H1 (cell line): ENCODE data around the gene DNASE2B. TPM values are rescaled to one million over a fixed set of nuclear protein-coding genes. Genes with fewer than 3 reads are reported as not detected.

ENCODE experiments used
- CTCF ChIA-PET: fragments of 300-600 bp; sonication (Branson Sonifier 250); formaldehyde crosslinking; loops from one replicate; lab custom pipeline; 2021; ENCODE audit not compliant: partially characterized antibody; lab: Charles Lee
- POLR2A ChIA-PET: fragments of 300-600 bp; sonication (Branson Sonifier 250); formaldehyde crosslinking; loops from one replicate; lab custom pipeline; 2021; ENCODE audit warnings: inconsistent platforms; ENCODE audit not compliant: partially characterized antibody; lab: Charles Lee
- DNase-seq, 2 experiments: peaks; one replicate each; pipeline versions ENCODE4 v3.0.0 to v3.0.0-alpha.2; 2010 to 2022; ENCODE audit warnings: low spot score in 2 of 2, low read depth in 1 of 2, mixed read lengths in 1 of 2
- FAIRE-seq: peaks from 2 replicates; lab custom pipeline; 2011; peaks lifted over from hg19 to GRCh38; lab: Jason Lieb, UNC
- H2AFZ ChIP-seq: 2 replicates; pipeline ENCODE4 v1.8.1; 2012; ENCODE audit warnings: low read length, inconsistent platforms
- H2AK5ac ChIP-seq: 2 replicates; pipeline ENCODE4 v1.6.1; 2013; ENCODE audit warnings: low read depth, low read length
- H2BK120ac ChIP-seq: replicated peaks from 2 replicates; pipeline ENCODE3; 2013; ENCODE audit warnings: low read depth, low read length, inconsistent platforms
- H2BK12ac ChIP-seq: 2 replicates; pipeline ENCODE4 v1.6.1; 2013; ENCODE audit warnings: low read depth, low read length
- H2BK15ac ChIP-seq: 2 replicates; pipeline ENCODE4 v1.6.1; 2013; ENCODE audit warnings: low read length
- H2BK20ac ChIP-seq: 2 replicates; pipeline ENCODE4 v1.6.1; 2013; ENCODE audit warnings: low read length
- H2BK5ac ChIP-seq: 2 replicates; pipeline ENCODE4 v1.6.1; 2013; ENCODE audit warnings: low read depth, low read length
- H3K14ac ChIP-seq: 2 replicates; pipeline ENCODE4 v1.6.1; 2013; ENCODE audit warnings: inconsistent platforms; ENCODE audit not compliant: insufficient read length
- H3K18ac ChIP-seq: 2 replicates; pipeline ENCODE4 v1.6.1; 2013; ENCODE audit warnings: low read length; ENCODE audit errors: extremely low read depth
- H3K23ac ChIP-seq: 2 replicates; pipeline ENCODE4 v1.6.1; 2013; ENCODE audit warnings: inconsistent platforms; ENCODE audit not compliant: insufficient read length
- H3K23me2 ChIP-seq: 2 replicates; pipeline ENCODE4 v1.6.1; 2013; ENCODE audit warnings: low read depth, low read length
- H3K27ac ChIP-seq: 2 replicates; pipeline ENCODE4 v1.6.1; 2011; ENCODE audit warnings: low read depth, low read length, inconsistent platforms
- H3K27me3 ChIP-seq, 4 experiments: replicated peaks in 1 of 4; 1 replicate in 1 of 4; 2 replicates in 3 of 4; pipeline versions ENCODE4 v1.6.1 to v1.8.1; 2011 to 2013; ENCODE audit warnings: low read length in 3 of 4, mild to moderate bottlenecking in 3 of 4, inconsistent platforms in 2 of 4, mixed read lengths in 2 of 4, moderate library complexity in 1 of 4; ENCODE audit not compliant: control insufficient read depth in 3 of 4, insufficient read depth in 3 of 4; ENCODE audit errors: extremely low read depth in 1 of 4
- H3K36me3 ChIP-seq, 4 experiments: 2 replicates each; pipeline versions ENCODE4 v1.6.1 to v1.8.1; 2011 to 2013; ENCODE audit warnings: mild to moderate bottlenecking in 4 of 4, low read length in 3 of 4, moderate library complexity in 2 of 4, control low read depth in 1 of 4, inconsistent platforms in 1 of 4; ENCODE audit not compliant: insufficient read depth in 4 of 4, control insufficient read depth in 2 of 4
- H3K4ac ChIP-seq: replicated peaks from 2 replicates; pipeline ENCODE3; 2013; ENCODE audit warnings: low read length, low read depth, mixed read lengths, inconsistent platforms; ENCODE audit not compliant: insufficient read length
- H3K4me1 ChIP-seq, 4 experiments: replicated peaks in 1 of 4; 1 replicate in 1 of 4; 2 replicates in 3 of 4; pipeline versions ENCODE4 v1.6.1 to v1.8.1; 2011 to 2013; ENCODE audit warnings: low read length in 3 of 4, inconsistent platforms in 2 of 4, mixed read lengths in 1 of 4; ENCODE audit not compliant: insufficient read depth in 4 of 4, control insufficient read depth in 3 of 4
- H3K4me2 ChIP-seq, 2 experiments: 2 replicates each; pipeline versions ENCODE4 v1.6.1 to v1.8.1; 2011 to 2013; ENCODE audit warnings: low read depth in 2 of 2, low read length in 2 of 2, control low read depth in 1 of 2, inconsistent platforms in 1 of 2, mild to moderate bottlenecking in 1 of 2; ENCODE audit not compliant: insufficient read depth in 1 of 2
- H3K4me3 ChIP-seq, 4 experiments: fragments of 200-600, 300-600 bp in 1 of 4; sonication (generic), shearing (Covaris generic), sonication (Bioruptor Twin) in 1 of 4; 2 replicates each; pipeline versions ENCODE4 v1.5.1 to v1.8.1; 2011 to 2016; ENCODE audit warnings: low read length in 4 of 4, low read depth in 3 of 4, control low read depth in 2 of 4, inconsistent platforms in 2 of 4, mild to moderate bottlenecking in 2 of 4, mixed read lengths in 1 of 4, moderate library complexity in 1 of 4; ENCODE audit not compliant: insufficient read depth in 2 of 4; ENCODE audit errors: extremely low read depth in 1 of 4
- H3K56ac ChIP-seq: replicated peaks from 2 replicates; pipeline ENCODE3; 2013; ENCODE audit warnings: low read depth, mild to moderate bottlenecking, mixed read lengths, low read length, inconsistent platforms; ENCODE audit not compliant: insufficient read length
- H3K79me1 ChIP-seq: 2 replicates; pipeline ENCODE4 v1.6.1; 2013; ENCODE audit warnings: low read depth, low read length, control low read depth
- H3K79me2 ChIP-seq, 2 experiments: 2 replicates each; pipeline versions ENCODE4 v1.6.1 to v1.8.1; 2012 to 2013; ENCODE audit warnings: low read length in 2 of 2, mild to moderate bottlenecking in 2 of 2, inconsistent platforms in 1 of 2; ENCODE audit not compliant: insufficient read depth in 2 of 2, control insufficient read depth in 1 of 2
- H3K9ac ChIP-seq, 4 experiments: replicated peaks in 1 of 4; 1 replicate in 1 of 4; 2 replicates in 3 of 4; pipeline versions ENCODE4 v1.6.1 to v1.8.1; 2011 to 2013; ENCODE audit warnings: low read depth in 3 of 4, low read length in 3 of 4, control low read depth in 2 of 4, mild to moderate bottlenecking in 2 of 4, moderate library complexity in 2 of 4, inconsistent platforms in 1 of 4; ENCODE audit errors: extremely low read depth in 1 of 4
- H3K9me3 ChIP-seq, 2 experiments: 2 replicates each; pipeline versions ENCODE4 v1.6.1 to v1.8.1; 2012 to 2013; ENCODE audit warnings: mild to moderate bottlenecking in 2 of 2, moderate library complexity in 2 of 2, control low read depth in 1 of 2, inconsistent platforms in 1 of 2, low read depth in 1 of 2, low read length in 1 of 2, mixed read lengths in 1 of 2; ENCODE audit not compliant: insufficient read depth in 2 of 2
- H4K20me1 ChIP-seq, 2 experiments: replicated peaks in 1 of 2; 2 replicates each; pipeline versions ENCODE3 to v1.8.1; 2011 to 2013; ENCODE audit warnings: inconsistent platforms in 2 of 2, low read length in 2 of 2, mild to moderate bottlenecking in 1 of 2; ENCODE audit not compliant: insufficient read depth in 2 of 2, control insufficient read depth in 1 of 2
- H4K5ac ChIP-seq: 2 replicates; pipeline ENCODE4 v1.6.1; 2013; ENCODE audit warnings: low read length, low read depth, mixed read lengths, inconsistent platforms; ENCODE audit not compliant: insufficient read length
- H4K8ac ChIP-seq: 2 replicates; pipeline ENCODE4 v1.8.0; 2013; ENCODE audit warnings: mild to moderate bottlenecking, moderate library complexity, low read length, inconsistent platforms; ENCODE audit not compliant: insufficient read depth; ENCODE audit errors: extremely low read depth
- H4K91ac ChIP-seq: replicated peaks from 2 replicates; pipeline ENCODE3; 2013; ENCODE audit warnings: low read length, mixed read lengths, inconsistent platforms; ENCODE audit not compliant: insufficient read length
- ATF2 ChIP-seq: IDR thresholded peaks from 2 replicates; pipeline ENCODE4 v1.6.1; 2012; ENCODE audit warnings: low read length, inconsistent platforms
- BACH1 ChIP-seq: IDR thresholded peaks from 2 replicates; pipeline ENCODE4 v1.6.1; 2012; ENCODE audit warnings: low read length, improper control_type of control experiment
- CREB1 ChIP-seq: IDR thresholded peaks from 2 replicates; pipeline ENCODE4 v1.6.1; 2012; ENCODE audit warnings: inconsistent platforms
- MAFK ChIP-seq: IDR thresholded peaks from 2 replicates; pipeline ENCODE4 v1.6.1; 2012; ENCODE audit warnings: low read depth, mild to moderate bottlenecking, improper control_type of control experiment, low read length
- RAD21 ChIP-seq, 2 experiments: IDR thresholded peaks in 1 of 2; conservative IDR thresholded peaks in 1 of 2; 2 replicates each; pipeline ENCODE4 v1.6.1; 2011; ENCODE audit warnings: low read depth in 2 of 2, low read length in 2 of 2, improper control_type of control experiment in 1 of 2, inconsistent platforms in 1 of 2, mild to moderate bottlenecking in 1 of 2, moderate library complexity in 1 of 2
- TEAD4 ChIP-seq: IDR thresholded peaks from 2 replicates; pipeline ENCODE4 v1.6.1; 2012; ENCODE audit warnings: low read depth, low read length, inconsistent platforms, mixed read lengths
- ZNF274 ChIP-seq: IDR thresholded peaks from 2 replicates; pipeline ENCODE4 v1.7.0; 2012; ENCODE audit warnings: low read length, borderline replicate concordance; ENCODE audit errors: extremely low read depth
- WGBS, 2 experiments: shearing (Covaris generic) in 1 of 2; methylation state at CpG; one replicate each; pipeline versions ENCODE4 v1.1.6 to v1.1.7; 2013 to 2015; ENCODE audit warnings: low lambda C conversion rate in 2 of 2, mixed read lengths in 2 of 2, inconsistent platforms in 1 of 2, low coverage in 1 of 2, missing lambda C conversion rate in 1 of 2; ENCODE audit not compliant: insufficient replicate concordance in 2 of 2, insufficient coverage in 1 of 2, insufficient read length in 1 of 2; ENCODE audit errors: extremely low coverage in 1 of 2, missing lambda C conversion rate in 1 of 2; 5-methylcytosine and 5-hydroxymethylcytosine counted together
- polyA plus RNA-seq, 7 experiments: library from polyadenylated mRNA; depleted of rRNA in 3 of 7; stranded (reverse) in 5 of 7; unstranded in 2 of 7; fragments of >200 nt in 5 of 7; fragments of 200-250 nt in 2 of 7; gene quantifications; 1 replicate in 5 of 7; 2 replicates in 1 of 7; 4 replicates in 1 of 7; pipeline versions ENCODE4 v1.2.1 to v1.2.3, GENCODE V29; 2011 to 2013; ENCODE audit warnings: missing spikeins in 2 of 7, mixed read lengths in 2 of 7
- total RNA-seq: library from RNA; stranded (reverse); fragmentation: NEBNext Ultra II Directional; extraction: Animal tissue kit (Norgen Biotek cat#: 25700); gene quantifications from 2 replicates; pipeline ENCODE4 v1.2.1, GENCODE V29; 2021
- TF ChIP-seq, protein P1 (sequence below), 3 experiments: IDR thresholded peaks; 1 replicate in 2 of 3; 2 replicates in 1 of 3; pipeline versions ENCODE4 v1.5.1 to v1.6.1; 2011; ENCODE audit warnings: low read length in 3 of 3, mild to moderate bottlenecking in 3 of 3, inconsistent platforms in 2 of 3, low read depth in 1 of 3, moderate library complexity in 1 of 3; ENCODE audit not compliant: insufficient read depth in 1 of 3; ENCODE audit errors: control extremely low read depth in 1 of 3

DNASE2B gene
- total and polyA plus RNA-seq, 2 of the 8 experiments (the other 6 are each of a cell fraction or from before 2014, with no cell fraction given), result not detected

DNA sequence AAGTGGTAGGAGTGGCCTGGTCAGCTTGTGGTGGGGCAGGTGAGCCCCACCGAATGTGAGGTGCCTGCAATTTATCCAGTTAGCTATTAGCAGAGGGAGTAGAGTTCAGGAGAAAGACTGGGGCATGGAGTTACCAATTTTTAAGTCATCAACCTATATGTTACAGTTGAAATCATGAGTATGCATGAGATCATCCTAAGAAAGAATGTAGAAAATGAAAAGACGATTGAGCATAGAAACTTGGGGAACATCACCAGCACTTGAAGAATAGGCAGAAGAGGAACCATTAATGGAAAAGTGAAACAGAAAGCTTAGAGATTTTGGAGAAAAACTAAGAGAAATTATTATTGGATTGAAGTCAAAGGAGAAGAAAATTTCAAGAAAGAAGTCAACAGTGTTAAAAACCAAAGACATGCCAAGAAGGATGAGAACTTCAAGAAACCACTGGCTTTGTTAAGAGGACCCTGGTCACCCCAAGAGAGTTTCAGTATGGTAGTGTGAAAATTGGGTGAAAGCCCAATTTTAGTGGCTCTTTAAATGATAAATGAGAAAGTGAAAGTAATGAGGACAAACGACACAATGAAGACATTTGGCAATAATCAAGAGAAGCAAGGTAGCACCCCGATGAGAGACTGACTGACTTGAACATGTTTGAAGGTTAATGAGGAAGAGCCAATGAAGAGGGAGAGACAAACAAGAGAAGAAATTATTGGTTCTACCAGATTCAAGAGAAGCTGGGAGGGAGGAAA lies 36.7 kb downstream of the DNASE2B start:
- H3K36me3 ChIP-seq, result no peaks in the 10 kb centered on the region
- DNase-seq (no peak), FAIRE-seq (no peak)
- H4K5ac ChIP-seq, result no peak overlapping the region
- H2AFZ ChIP-seq, result no peak overlapping the region
- no peak overlapping the region for H2BK5ac ChIP-seq
- no peak overlapping the region for H2BK12ac ChIP-seq
- H3K23ac ChIP-seq, result no peak overlapping the region
- no peak overlapping the region for H4K91ac ChIP-seq
- no peak overlapping the region for H3K9ac ChIP-seq
- 44% methylated on average over 4 of the region's 4 CpGs; no CpG with 5 or more reads in 1 of the 2 experiments for WGBS, 2 experiments
- H4K8ac ChIP-seq, result no peak overlapping the region
- peaks cover 0 to 4% (median 0%) of the 10 kb centered on the region in 4 experiments; a peak in 3 of 7 replicates for H3K4me1 ChIP-seq
- H3K79me1 ChIP-seq, result no peaks in the 10 kb centered on the region
- H4K20me1 ChIP-seq, result no peaks in the 10 kb centered on the region
- H3K14ac ChIP-seq, result no peak overlapping the region
- no peak overlapping the region for H2BK120ac ChIP-seq
- no peak overlapping the region for H2AK5ac ChIP-seq
- POLR2A ChIA-PET, result no interaction called here
- no peak overlapping the region for H3K18ac ChIP-seq
- CTCF ChIA-PET, result interaction anchor here (0.9 to 4.0 kb wide), 10 partner anchors 11 to 505 kb away, joined by 3 to 18 read pairs (median 4); no protein-coding TSS in a partner anchor
- H3K79me2 ChIP-seq, result no peaks in the 10 kb centered on the region
- H2BK20ac ChIP-seq, result no peak overlapping the region
- H3K23me2 ChIP-seq, result no peaks in the 10 kb centered on the region
- H3K4ac ChIP-seq, result no peak overlapping the region
- no peak overlapping the region for H3K56ac ChIP-seq
- no peaks in the 10 kb centered on the region for H3K27me3 ChIP-seq
- no peak overlapping the region for H2BK15ac ChIP-seq
- no peak overlapping the region for H3K4me2 ChIP-seq
- H3K27ac ChIP-seq, result no peak overlapping the region
- no peak overlapping the region for H3K4me3 ChIP-seq
- H3K9me3 ChIP-seq, result peaks cover 0 to 2% of the 10 kb centered on the region in 2 experiments; a peak in 1 of 4 replicates
- TF ChIP-seq ATF2, result no peak
- TF ChIP-seq TEAD4, result no peak
- no peak for TF ChIP-seq CREB1
- TF ChIP-seq MAFK, result no peak
- TF ChIP-seq, protein P1, sequence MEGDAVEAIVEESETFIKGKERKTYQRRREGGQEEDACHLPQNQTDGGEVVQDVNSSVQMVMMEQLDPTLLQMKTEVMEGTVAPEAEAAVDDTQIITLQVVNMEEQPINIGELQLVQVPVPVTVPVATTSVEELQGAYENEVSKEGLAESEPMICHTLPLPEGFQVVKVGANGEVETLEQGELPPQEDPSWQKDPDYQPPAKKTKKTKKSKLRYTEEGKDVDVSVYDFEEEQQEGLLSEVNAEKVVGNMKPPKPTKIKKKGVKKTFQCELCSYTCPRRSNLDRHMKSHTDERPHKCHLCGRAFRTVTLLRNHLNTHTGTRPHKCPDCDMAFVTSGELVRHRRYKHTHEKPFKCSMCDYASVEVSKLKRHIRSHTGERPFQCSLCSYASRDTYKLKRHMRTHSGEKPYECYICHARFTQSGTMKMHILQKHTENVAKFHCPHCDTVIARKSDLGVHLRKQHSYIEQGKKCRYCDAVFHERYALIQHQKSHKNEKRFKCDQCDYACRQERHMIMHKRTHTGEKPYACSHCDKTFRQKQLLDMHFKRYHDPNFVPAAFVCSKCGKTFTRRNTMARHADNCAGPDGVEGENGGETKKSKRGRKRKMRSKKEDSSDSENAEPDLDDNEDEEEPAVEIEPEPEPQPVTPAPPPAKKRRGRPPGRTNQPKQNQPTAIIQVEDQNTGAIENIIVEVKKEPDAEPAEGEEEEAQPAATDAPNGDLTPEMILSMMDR (IDR thresholded peaks at IDR 0.05; ENCODE audit: control extremely low read depth in 1 of 3, insufficient read depth in 1 of 3, low read depth in 1 of 3, low read length in 3 of 3), result no peak
- no peak for TF ChIP-seq RAD21 (IDR thresholded peaks at IDR 0.05 in 1 of 2, conservative IDR thresholded peaks at IDR 0.05 in 1 of 2; ENCODE audit: low read depth in 2 of 2, low read length in 2 of 2)
- TF ChIP-seq ZNF274, result no peak
- no peak for TF ChIP-seq BACH1
